ENCODE data around the gene BLM. TPM values are rescaled to one million over a fixed set of nuclear protein-coding genes. Genes with fewer than 3 reads are reported as not detected.

The BLM gene
- total and polyA plus RNA-seq, 8 donors: 3.7 to 13.1 (median 8.7) TPM

- no peak for DNase-seq
- Histone ChIP-seq H3K4me3 (no peak overlapping the region), H3K27me3 (no peaks in the 10 kb centered on the region), H3K9me3 (no peaks in the 10 kb centered on the region), H3K4me1 (peaks cover 0 to 44% of the 10 kb centered on the region in 2 donors), H3K36me3 (no peaks in the 10 kb centered on the region), H3K27ac (no peak overlapping the region)
- ATAC-seq: no peak
- intact Hi-C loops (cut with DNase I): no loop called here
- TF ChIP-seq, protein P1, sequence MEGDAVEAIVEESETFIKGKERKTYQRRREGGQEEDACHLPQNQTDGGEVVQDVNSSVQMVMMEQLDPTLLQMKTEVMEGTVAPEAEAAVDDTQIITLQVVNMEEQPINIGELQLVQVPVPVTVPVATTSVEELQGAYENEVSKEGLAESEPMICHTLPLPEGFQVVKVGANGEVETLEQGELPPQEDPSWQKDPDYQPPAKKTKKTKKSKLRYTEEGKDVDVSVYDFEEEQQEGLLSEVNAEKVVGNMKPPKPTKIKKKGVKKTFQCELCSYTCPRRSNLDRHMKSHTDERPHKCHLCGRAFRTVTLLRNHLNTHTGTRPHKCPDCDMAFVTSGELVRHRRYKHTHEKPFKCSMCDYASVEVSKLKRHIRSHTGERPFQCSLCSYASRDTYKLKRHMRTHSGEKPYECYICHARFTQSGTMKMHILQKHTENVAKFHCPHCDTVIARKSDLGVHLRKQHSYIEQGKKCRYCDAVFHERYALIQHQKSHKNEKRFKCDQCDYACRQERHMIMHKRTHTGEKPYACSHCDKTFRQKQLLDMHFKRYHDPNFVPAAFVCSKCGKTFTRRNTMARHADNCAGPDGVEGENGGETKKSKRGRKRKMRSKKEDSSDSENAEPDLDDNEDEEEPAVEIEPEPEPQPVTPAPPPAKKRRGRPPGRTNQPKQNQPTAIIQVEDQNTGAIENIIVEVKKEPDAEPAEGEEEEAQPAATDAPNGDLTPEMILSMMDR (IDR thresholded peaks at IDR 0.05): no peak
These were observed 92.4 kb downstream of the BLM start for GRCh38 chr15:90809536-90809935.

- Histone ChIP-seq H3K27me3 (no peaks in the 10 kb centered on the region), H3K4me3 (no peak overlapping the region), H3K4me1 (peaks cover 0 to 44% of the 10 kb centered on the region in 2 donors), H3K9me3 (no peaks in the 10 kb centered on the region), H3K36me3 (no peaks in the 10 kb centered on the region), H3K27ac (no peak overlapping the region)
- no peak for ATAC-seq
- DNase-seq: no peak
- intact Hi-C loops (cut with DNase I): no loop called here
- TF ChIP-seq, protein P1 (IDR thresholded peaks at IDR 0.05): no peak
These were observed 93.2 kb downstream of the BLM start for GRCh38 chr15:90810354-90810753.

DNA sequence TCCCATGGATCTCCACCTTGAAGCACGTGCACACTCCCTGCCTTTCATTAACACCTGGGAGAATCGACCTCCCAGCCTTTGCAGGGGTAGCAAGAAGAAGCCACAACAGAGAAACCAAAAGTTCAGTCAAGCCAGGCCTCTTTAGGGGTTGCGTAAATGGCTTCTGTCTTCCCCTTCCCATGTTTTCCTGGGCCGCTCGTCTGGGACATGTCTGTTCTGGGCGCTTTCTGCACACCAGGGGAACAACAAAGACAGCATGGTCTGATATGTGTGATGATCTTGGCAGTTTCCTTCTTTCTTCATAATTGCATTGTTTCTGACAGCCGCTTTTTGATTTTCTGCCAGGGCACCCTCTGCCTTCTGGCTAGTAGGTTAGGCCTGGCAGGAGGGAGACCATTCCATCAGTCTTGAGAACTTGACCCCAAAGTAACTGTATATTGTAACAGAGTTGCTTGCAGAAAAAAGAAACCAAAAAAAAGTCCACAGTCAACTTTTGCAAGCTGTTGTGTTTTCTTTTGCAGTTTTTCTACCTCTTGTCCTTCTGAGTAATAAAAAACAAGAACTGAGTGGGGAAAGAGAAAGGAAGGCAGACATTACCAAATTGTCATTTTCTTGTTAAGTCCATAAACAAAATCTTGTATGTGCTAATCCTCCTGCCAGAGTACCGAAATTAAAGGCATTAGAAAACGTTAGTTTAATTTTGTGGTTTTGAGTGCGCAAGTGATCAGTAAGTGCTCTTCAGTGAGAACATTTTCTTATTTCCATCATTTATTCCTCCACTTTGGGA is 95.2 kb downstream of the BLM start:
- Histone ChIP-seq H3K4me1 (peaks cover 0 to 41% of the 10 kb centered on the region in 2 donors), H3K4me3 (no peak overlapping the region), H3K27me3 (no peaks in the 10 kb centered on the region), H3K9me3 (no peaks in the 10 kb centered on the region), H3K36me3 (no peaks in the 10 kb centered on the region), H3K27ac (peak overlapping the region in 1 of 2 donors; percentile 84)
- no peak for DNase-seq
- TF ChIP-seq, protein P1 (IDR thresholded peaks at IDR 0.05): no peak
- no peak for ATAC-seq
- intact Hi-C loops (cut with DNase I): no loop called here

DNA sequence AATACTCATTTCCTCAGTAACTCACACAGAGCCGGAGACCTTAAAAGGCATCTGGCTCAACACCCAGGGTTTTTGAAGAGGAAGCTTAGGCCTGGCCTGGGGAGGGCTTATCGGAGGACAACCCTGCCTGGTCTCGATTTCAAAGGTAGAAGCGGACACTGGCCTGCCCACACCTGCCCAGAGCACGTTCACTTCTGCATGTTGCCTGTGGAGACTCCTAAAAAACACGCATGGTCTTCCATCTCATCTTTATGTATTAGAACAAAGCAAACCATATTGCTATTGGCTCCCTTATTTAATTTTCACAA is 95.8 kb downstream of the BLM start:
- TF ChIP-seq, protein P1 (IDR thresholded peaks at IDR 0.05): no peak
- intact Hi-C loops (cut with DNase I): no loop called here
- Histone ChIP-seq H3K27ac (peak overlapping the region in 1 of 2 donors; percentile 84), H3K4me1 (peaks cover 0 to 41% of the 10 kb centered on the region in 2 donors), H3K36me3 (no peaks in the 10 kb centered on the region), H3K4me3 (no peak overlapping the region), H3K27me3 (no peaks in the 10 kb centered on the region), H3K9me3 (no peaks in the 10 kb centered on the region)
- no peak for DNase-seq
- ATAC-seq: no peak

DNA sequence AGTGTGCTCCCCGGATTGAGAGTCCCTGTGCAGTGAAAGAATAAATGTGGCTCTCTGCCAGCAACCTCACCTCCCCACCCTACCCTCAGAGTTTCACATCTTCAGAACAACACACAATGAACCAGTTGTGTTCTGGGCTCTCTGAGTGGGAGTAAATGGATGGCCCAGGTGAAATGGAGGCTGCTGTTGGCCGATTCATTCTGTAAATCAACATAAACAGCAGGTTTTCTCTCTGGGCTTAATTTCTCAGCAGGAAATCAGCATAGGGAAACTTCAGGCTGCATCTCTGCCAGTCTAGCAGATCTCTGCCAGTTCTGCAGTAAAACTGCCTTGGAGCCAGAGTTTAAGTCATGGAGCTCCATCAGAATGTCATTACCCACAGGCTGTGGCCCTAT is 96.6 kb downstream of the BLM start:
- H3K4me1 ChIP-seq: peaks cover 0 to 41% of the 10 kb centered on the region in 2 donors
- DNase-seq: no peak
- no peaks in the 10 kb centered on the region for H3K36me3 ChIP-seq
- H3K27me3 ChIP-seq: no peaks in the 10 kb centered on the region
- TF ChIP-seq, protein P1 (IDR thresholded peaks at IDR 0.05): no peak
- intact Hi-C loops (cut with DNase I): no loop called here
- no peak for ATAC-seq
- peak overlapping the region in 1 of 2 donors; percentile 84 for H3K27ac ChIP-seq
- H3K9me3 ChIP-seq: no peaks in the 10 kb centered on the region
- H3K4me3 ChIP-seq: no peak overlapping the region
